Stimulated activated CD4-positive, alpha-beta T cell treated with anti-CD3 and anti-CD28 coated beads, Interleukin-15, amount 100 ng/mL, for 1 hour (primary cell): ENCODE results near the gene TADA3.

Source experiments
- DNase-seq, 2 donors: peaks; one replicate each; pipeline ENCODE4 v3.0.0-alpha.2; 2020; ENCODE audit warnings: low read depth in 1 of 2, low spot score in 1 of 2

TADA3 gene

GRCh38 chr3:9730657-9731205 lies 61.5 kb downstream of the TADA3 start:
- DNase-seq = no peak
